ENCODE measurements around the gene PRDX6.
A peak's percentile ranks its signal among the peaks of the same experiment; 100 is the strongest.
"Not testable (repeated sequence)": the region's sequence is repeated elsewhere in the genome, so short reads cannot be mapped to it uniquely, and the experiment has no call there.

Gene PRDX6

GRCh38 chr1:173469656-173470055 lies 7.5 kb upstream of the PRDX6 start:
- no peak for DNase-seq

GRCh38 chr1:173470608-173471007 lies 6.5 kb upstream of the PRDX6 start:
- no peak for DNase-seq

DNA sequence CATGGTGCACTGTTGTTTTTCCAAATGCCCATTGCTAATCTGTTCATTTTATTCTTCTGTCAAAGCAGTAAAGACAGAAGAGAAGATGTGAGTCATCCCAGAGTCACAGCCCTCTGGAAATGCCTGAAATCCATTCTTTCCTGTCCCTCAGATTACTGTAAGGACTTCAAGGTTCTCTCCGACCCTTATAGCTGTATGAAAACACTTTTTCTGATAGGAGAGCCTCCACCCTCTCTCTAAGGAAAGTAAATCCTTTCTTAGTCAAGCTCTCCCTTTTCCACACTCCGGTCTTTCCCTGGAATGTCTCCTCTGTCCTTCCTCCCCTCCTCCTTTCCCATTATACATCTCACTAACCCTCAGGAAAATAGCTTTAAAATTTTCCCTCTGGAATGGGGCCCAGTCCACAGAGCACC lies 3.5 kb upstream of the PRDX6 start:
- DNase-seq = no peak

DNA sequence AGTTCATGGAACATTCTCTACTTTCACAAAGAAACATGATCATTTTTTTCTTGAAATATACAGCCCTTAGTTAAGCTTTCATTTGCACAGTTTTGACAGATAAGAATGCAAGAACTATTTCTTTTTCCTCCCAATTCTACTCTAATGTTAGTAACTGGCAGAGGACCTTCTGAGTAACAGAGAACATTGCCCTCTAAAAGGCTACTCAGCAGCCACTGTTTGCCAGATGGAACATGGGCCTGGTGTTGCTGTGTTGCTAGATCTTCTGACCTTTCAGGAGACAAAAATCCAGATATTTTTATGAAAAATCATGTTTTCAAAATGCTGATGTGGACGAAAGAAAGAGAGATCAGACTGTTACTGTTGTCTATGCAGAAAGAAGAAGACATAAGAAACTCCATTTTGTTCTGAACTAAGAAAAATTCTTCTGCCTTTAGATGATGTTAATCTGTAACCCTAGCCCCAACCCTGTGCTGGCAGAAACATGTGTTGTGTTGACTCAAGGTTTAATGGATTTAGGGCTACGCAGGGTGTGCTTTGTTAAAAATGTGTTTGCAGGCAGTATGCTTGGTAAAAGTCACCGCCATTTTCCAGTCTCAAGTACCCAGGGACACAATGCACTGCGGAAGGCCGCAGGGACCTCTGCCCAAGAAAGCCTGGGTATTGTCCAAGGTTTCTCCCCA lies 2.9 kb upstream of the PRDX6 start:
- no peak for DNase-seq

GRCh38 chr1:173474780-173475421 lies 2.2 kb upstream of the PRDX6 start:
- not testable (repeated sequence) for DNase-seq

DNA sequence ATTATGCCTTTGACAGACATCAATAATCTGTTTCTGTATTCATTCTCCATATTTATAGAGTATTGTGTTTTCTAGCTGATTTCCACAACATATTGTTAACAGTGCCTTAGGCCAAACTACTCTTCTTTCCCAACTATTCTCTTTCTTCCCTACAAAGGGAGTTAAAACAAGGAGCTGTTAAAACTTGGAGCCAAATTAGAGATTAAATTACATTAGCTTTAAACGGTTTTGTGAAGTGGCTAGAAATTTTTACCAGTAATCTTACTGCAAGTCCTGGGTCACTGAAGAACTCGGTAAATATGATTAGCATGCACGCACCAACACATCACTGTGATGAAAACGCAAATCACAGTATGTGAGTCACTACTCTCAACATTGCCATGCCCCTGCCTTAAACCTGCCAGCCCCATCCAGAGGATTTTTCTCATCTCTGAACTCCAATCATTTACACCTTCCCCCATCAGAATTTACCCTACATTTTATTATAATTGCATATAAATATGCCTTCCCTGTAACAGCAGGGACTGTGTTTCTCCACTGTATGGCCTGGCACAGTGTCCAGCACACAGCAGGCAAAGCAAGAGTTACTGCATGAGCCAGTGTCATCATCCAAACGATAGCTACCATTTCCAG lies 1.5 kb upstream of the PRDX6 start:
- peak; percentile 61 for DNase-seq

GRCh38 chr1:173476197-173476664 lies 904 bp upstream of the PRDX6 start:
- no peak for DNase-seq

GRCh38 chr1:173476665-173477285 lies 360 bp upstream of the PRDX6 start:
- DNase-seq = peak; percentile 90

GRCh38 chr1:173478094-173478674 lies 1.0 kb downstream of the PRDX6 start:
- no peak for DNase-seq

DNA sequence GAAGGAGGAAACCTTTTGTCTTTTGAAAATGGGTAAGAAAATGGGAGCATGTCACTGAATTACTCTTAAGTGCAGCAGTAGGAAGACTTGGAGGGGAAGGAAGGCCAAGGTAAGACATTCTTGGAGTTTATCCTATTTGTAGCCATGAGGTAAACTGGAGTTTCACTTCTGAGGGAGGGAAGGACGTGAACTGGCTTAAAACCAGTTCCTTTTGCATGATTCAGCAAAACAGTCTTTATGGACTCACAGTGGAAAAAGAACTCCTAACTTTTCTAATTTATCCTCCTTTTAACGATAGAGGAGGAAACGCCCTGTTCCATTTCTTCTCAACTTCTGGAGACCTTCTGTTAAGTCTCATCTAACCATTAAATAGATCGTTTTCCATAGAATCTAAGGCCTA lies 2.5 kb downstream of the PRDX6 start:
- no peak for DNase-seq

- DNase-seq = no peak
Measured at GRCh38 chr1:173481195-173481772, 4.1 kb downstream of the PRDX6 start.

DNA sequence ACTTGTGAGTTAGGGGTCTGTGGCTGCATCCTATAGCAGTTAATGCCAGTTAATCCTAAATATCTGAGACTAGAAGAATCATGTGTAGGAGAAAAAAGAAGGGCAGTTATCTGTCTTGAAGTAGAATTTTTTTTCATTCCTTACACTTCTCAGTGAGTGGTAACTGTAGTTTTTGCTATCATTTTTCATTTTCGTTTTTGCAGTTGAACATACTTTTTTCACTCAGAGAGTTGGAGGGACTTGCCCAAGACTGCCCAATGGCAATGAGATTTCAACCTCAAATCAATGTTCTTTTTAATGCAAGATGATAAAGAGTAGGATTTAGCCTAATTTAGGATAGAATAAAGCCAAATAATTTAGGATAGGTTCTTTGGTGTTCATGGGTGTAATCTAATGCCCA lies 5.5 kb downstream of the PRDX6 start:
- DNase-seq = no peak

DNA sequence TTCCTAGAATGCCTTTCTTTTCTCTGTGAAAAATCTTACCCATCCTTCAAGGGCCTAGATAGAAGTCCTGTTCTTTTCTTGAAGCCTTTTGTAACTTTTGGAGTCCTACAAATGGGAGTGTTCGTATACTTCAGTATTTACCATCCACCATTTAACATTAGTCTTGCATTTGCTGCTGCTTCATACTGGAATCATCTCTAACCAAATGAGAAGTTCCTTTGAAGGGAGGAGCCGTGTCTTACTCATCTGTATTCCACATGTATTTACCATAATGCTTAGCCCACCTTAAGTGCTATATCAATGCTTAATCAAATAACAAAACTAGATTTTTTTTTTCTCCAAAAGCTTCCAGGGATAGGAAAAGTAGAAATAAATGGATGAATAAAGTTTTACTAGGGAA lies 7.1 kb downstream of the PRDX6 start:
- DNase-seq = no peak

- no peak for DNase-seq
Measured at GRCh38 chr1:173485401-173485800, 8.3 kb downstream of the PRDX6 start.

- no peak for DNase-seq
Measured at GRCh38 chr1:173488001-173488400, 10.9 kb downstream of the PRDX6 start.

DNA sequence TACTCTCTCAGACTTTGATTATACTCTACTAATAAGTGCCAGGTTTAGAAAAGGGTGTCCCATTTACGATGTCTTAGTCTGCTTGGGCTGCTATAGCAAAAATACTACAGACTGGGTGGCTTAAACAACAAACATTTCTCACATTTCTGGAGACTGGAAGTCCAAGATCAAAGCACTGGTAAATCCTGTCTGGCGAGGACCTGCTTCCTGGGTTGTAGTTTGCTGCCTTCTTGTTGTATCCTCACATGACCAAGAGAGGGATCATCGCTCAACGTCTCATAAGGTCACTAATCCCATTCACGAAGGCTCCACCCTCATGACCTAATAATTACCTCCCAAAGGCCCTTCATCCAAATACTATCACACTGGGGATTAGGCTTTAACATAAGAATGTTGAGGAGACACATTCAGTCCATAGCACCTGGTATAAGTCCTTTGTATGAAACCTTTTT lies 12.0 kb downstream of the PRDX6 start:
- no peak for DNase-seq

GRCh38 chr1:173489929-173490328 lies 12.8 kb downstream of the PRDX6 start:
- DNase-seq = no peak

DNA sequence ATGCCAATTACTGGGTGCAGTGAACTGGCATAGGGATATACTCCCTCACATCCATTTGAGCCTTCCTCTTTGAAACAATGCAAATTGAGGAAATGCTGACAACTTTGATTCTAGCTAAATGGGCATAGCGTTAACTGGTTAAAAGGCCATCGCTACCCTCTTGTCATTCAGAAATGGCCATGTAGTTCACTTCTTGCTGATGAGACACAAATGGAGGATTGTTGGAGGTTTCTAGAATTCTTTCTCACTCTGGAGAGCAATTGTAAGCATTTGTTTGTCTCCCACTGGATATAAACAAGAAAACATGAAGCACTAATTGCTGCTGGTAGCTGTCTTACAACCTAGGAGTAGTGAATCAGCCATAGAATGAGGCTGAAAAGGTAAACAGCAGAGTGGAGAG lies 14.4 kb downstream of the PRDX6 start:
- no peak for DNase-seq

DNA sequence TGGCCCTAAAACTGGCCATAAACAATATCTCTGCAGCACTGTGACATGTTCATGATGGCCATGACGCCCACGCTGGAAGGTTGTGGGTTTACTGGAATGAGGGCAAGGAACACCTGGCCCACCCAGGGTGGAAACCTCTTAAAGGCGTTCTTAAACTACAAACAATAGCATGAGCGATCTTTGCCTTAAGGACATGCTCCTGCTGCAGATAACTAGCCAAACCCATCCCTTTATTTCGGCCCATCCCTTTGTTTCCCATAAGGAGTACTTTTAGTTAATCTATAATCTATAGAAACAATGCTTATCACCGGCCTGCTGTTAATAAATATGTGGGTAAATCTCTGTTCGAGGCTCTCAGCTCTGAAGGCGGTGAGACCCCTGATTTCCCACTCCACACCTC lies 16.0 kb downstream of the PRDX6 start:
- not testable (repeated sequence) for DNase-seq

DNA sequence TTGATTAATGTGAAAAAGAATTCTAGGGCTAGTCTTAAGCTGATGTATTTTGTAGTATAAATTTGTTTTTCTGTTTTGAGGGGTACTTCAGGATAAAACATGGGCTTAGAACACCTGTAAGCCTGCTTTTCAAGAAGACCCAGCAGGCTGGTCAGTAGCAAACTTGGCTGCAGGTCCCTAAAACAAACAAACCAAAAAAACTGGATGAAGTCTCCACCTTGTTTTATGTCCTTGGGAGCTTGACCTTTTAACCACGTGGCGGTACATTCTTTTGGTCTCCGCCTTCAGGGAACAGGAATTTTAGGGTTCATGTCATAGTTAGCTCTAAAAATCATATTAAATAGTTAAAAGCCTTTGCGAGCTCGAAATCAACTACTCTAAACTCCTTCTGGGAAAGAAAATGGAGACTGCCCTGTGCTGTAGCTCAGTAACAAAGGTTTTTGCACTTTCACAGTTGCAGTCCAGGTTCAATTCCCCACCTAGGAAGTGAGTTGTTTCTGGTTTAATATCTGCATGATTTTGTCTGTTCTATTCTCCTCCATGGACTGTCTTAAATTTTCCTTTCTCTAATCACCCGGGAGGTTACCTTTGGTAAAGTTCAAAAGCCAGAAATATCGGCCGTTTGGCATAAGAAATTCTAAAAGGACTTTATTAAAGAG lies 18.6 kb downstream of the PRDX6 start:
- DNase-seq = no peak

- no peak for DNase-seq
Measured at GRCh38 chr1:173496757-173497320, 19.7 kb downstream of the PRDX6 start.

DNA sequence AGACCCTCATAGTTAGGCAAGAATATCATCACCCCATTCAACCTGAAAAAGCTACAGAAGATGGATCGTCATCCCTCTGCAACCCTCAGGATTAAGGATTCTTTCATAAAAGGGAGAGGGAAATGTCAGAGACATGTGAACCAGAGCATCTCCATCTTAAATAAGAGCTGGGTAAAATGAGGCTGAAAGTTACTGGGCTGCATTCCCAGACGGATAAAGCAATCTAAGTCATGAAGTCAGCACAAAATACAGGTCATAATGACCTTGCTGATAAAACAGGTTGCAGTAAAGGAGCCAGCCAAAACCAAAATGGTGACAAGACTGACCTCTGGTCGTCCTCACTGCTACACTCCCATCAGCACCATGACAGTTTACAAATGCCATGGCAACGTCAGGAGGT lies 22.6 kb downstream of the PRDX6 start:
- DNase-seq = no peak
